ENCODE data around the gene DUOX2. TPM values are rescaled to one million over a fixed set of nuclear protein-coding genes. Genes with fewer than 3 reads are reported as not detected.
A peak's percentile ranks its signal among the peaks of the same experiment; 100 is the strongest.
"Not testable (repeated sequence)": the region's sequence is repeated elsewhere in the genome, so short reads cannot be mapped to it uniquely, and the experiment has no call there.

Gene DUOX2
- total RNA-seq, 1 donor from 2014 or later, result 0.19 TPM

GRCh38 chr15:45106002-45106790 is 7.8 kb downstream of the DUOX2 start:
- intact Hi-C loops (cut with DNase I), result no loop called here
- DNase-seq (ENCODE audit: low spot score), result peak; percentile 58

DNA sequence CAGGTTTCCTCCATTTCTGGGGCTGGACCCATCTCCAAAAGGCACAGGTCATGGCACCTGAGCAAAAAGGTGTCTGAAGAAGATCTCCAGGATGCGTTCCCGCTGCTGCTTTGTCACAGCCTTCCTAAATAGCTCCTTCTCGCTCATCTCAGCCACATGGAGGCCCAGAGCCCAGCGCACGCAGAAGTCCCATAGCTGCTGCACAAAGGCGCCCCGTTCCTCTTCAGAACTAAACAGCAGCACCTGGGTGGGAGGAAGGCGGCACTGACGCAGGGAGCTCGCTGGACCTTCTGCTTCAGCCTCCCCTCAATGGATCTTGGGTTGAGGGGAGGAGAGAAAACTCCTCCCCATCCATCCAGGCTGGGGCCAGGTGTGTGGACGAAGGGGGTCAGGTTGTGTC is 8.4 kb downstream of the DUOX2 start:
- intact Hi-C loops (cut with DNase I), result no loop called here

DNA sequence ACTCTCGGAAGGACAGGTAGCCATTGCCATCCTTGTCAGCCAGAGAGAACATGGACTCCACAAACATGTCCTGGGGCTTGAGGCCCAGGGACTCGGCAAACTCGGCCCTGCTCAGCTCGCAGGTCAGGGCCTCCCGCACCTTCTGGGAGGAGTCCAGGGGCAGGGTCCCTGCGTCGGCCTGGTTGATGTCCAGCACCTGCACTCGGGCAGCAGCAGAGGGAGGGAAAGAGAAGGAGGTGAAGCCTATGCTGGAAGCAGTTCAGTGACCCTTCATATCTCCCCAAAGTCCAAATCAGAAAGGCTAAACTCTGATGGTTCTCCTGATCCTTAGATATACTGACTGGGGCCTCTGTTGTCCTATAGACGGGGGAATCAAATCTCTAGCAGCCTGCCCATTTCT is 9.8 kb downstream of the DUOX2 start:
- peak; percentile 54 for DNase-seq (ENCODE audit: low spot score)
- intact Hi-C loops (cut with DNase I), result not testable (repeated sequence)

More for the DNA sequence above, 8.4 kb downstream of the DUOX2 start:
- DNase-seq (ENCODE audit: low spot score), result peak; percentile 50

DNA sequence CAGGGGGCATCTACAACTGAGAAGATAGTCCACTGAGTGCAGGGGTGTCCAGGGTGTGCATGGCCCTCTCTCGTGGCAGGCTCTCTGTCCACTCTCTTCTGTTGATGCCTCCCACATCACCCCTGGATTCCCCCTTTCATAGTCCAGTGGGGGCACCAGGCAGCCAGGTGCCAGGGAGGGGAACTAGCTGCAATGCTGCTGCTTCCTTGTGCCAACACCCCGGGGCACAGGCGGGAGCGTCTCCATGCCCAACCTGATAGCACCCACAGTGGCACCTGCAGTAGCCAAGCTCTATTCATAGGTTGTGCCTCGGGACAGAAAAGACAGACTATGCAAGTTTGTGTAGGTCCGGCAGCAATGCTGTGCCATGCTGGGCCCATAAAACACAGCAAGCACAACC is 11.7 kb downstream of the DUOX2 start:
- intact Hi-C loops (cut with DNase I), result no loop called here
- peak; percentile 31 for DNase-seq (ENCODE audit: low spot score)

- intact Hi-C loops (cut with DNase I), result no loop called here
- DNase-seq (ENCODE audit: low spot score), result peak; percentile 35
Measured at GRCh38 chr15:45101749-45102148, 12.2 kb downstream of the DUOX2 start.

GRCh38 chr15:45100884-45101625 is 12.9 kb downstream of the DUOX2 start:
- intact Hi-C loops (cut with DNase I), result no loop called here
- DNase-seq (ENCODE audit: low spot score), result peak; percentile 49

GRCh38 chr15:45099549-45100165 is 14.3 kb downstream of the DUOX2 start:
- intact Hi-C loops (cut with DNase I), result no loop called here
- peak; percentile 55 for DNase-seq (ENCODE audit: low spot score)

GRCh38 chr15:45097466-45097865 is 16.5 kb downstream of the DUOX2 start:
- DNase-seq (ENCODE audit: low spot score), result no peak
- intact Hi-C loops (cut with DNase I), result no loop called here

GRCh38 chr15:45095661-45096060 is 18.3 kb downstream of the DUOX2 start:
- intact Hi-C loops (cut with DNase I), result no loop called here
- DNase-seq (ENCODE audit: low spot score), result peak; percentile 66

- peak; percentile 63 for DNase-seq (ENCODE audit: low spot score)
- intact Hi-C loops (cut with DNase I), result no loop called here
Measured at GRCh38 chr15:45094358-45094730, 19.6 kb downstream of the DUOX2 start.

DNA sequence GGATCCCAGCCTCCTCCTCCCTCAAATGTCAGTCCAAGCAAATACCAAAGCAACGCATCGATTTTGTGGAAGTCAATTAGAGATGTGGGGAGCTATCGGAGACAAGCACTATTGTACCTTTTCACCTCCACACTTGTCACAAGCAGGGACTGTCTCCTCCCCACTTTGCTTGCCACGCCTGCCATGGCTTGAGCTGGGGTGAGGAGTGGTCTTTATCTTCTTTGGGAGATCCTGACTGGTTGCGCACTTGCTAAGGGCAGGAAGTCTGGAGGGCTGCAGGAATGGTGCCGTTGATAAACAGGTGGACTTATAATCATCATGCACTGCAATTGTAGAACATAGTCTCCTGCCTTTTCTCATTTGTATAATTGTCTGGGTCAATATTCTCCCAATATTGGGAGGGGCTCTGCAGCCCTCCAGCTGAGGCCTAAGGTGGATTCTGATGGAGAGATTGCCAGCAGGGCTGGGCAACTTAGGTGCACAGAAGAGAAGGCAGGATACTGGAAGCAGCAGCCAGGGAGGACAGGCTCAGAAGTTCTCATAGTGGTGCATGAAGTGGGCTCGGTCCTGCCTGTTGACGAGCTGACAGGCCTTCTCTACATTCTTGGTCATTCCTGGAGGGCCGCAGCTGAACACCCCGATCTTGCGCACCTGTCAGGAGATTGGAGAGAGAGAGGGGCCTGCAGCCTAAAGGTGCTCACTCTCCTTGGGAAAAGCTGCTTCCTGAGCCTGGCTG is 20.2 kb downstream of the DUOX2 start:
- peak; percentile 46 for DNase-seq (ENCODE audit: low spot score)
- intact Hi-C loops (cut with DNase I), result no loop called here

- DNase-seq (ENCODE audit: low spot score), result peak; percentile 56
- intact Hi-C loops (cut with DNase I), result no loop called here
Measured at GRCh38 chr15:45093013-45093412, 21.0 kb downstream of the DUOX2 start.

DNA sequence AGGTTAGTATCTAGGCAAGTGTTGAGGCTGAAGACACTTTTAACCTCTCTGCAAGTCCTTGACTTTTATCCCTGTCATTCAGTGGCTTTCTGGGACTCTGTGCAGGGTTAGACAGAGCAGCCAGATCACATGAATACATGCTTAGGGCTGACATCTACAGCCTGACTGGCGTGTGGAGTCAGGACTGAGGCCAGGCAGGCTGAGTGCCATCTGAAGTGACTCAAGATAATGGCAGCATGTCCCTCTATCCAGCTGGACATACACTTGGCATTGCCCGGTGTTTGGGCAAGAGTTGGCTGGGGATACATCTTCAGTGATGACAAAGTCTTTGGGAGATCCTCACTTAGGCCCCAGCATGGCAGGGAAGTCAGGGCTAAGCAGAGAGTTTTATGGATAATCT is 22.4 kb downstream of the DUOX2 start:
- DNase-seq (ENCODE audit: low spot score), result peak; percentile 75
- intact Hi-C loops (cut with DNase I), result no loop called here

GRCh38 chr15:45091161-45091560 is 22.8 kb downstream of the DUOX2 start:
- intact Hi-C loops (cut with DNase I), result no loop called here

DNA sequence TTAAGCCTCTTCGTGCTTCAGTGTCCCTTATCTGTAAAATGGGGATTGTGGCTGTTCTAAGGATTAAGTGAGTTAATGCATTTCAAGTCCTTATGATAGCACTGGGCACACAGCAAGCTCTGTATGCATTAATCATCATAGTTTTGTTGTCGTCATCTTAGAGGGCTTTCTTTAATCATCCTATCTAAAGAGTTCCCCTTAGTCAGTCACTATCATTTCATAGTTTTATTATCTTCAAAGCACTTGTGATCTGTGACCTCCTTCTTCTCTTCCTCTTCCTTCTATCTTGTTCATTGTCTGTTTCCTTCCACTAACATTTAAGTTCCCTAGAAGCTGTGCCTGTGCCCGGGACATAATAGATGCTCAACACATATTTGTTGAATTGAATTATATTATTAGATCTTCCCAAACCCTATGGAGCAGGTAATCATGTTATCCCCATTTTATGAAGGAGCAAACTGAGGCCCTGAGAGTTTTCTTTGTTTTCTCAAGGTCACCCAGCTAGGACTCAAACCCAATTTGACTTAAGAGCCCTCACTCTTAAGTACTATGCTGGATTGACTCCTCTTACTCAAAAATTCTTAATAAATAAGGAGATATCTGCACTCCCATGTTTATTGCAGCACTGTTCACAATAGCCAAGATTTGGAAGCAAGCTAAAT is 24.1 kb downstream of the DUOX2 start:
- no peak for DNase-seq (ENCODE audit: low spot score)
- intact Hi-C loops (cut with DNase I), result no loop called here

More at GRCh38 chr15:45091161-45091560, 22.8 kb downstream of the DUOX2 start:
- DNase-seq (ENCODE audit: low spot score), result no peak

DNA sequence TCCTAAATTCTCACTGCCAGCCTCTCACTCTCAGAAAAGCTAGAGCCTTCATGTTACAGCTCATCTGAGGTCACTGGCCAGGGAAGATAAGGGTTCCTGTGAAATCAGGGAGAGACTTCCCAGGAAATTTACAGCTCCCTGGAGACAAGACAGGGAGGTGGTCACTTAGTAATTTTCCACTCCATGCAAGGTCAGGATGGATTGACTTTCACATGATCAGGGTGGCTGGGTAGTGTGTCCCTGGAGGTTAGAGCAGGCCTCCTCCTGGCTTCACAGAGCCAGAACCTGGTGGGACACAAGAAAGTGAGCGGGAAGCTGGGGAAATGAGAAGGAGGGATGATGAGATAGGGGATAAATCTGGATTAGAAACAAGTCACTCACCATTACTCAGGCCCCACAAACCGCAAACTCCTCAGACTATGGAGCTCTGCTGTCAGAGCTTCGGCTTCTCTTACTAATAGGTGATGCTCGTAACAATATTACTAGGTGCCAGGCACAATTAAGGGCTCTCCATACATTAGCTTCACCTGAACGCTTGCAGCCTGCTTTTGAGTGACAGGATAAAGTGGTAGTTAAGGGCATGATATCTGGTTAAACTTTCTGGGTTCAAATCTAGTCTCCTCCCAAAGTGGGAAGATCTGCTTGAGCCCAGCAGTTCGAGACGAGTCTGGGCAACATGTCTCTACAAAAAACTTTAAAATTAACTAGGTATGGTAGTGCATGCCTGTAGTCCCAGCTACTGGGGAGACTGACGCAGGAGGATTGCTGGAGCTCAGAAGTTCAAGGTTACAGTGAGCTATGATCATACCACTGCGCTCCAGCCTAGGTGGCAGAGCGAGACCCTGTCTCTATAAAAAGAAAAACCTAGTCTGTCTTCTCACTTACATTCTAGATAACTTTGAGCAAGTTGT is 24.9 kb downstream of the DUOX2 start:
- no peak for DNase-seq (ENCODE audit: low spot score)
- intact Hi-C loops (cut with DNase I), result no loop called here

DNA sequence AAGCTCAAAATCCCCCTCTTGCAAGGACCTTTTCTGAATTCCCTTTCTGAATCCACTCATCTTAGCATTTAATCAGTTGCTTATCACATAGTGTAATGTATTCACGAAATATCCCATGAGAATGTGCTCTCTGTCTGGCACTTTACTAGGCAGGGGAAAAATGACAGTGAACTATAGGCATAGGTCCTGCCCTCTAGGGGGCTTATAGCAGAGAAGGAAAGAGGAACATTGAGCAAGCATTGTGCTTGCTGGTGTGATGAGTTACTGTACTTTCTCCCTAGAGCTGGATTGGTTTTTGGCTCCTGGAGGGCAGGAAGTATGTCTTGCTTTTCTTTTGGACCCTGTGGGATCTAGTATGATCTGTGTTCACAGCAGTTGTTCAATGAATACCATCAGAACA is 26.5 kb downstream of the DUOX2 start:
- DNase-seq (ENCODE audit: low spot score), result no peak
- intact Hi-C loops (cut with DNase I), result no loop called here

- intact Hi-C loops (cut with DNase I), result no loop called here
- no peak for DNase-seq (ENCODE audit: low spot score)
Measured at GRCh38 chr15:45084163-45084562, 29.8 kb downstream of the DUOX2 start.

Measured in cardiac septum (tissue), 1 donor.